T-helper 9 cell (primary cell): ENCODE data around the gene MICAL3.
"Not testable (repeated sequence)": the region's sequence is repeated elsewhere in the genome, so short reads cannot be mapped to it uniquely, and the experiment has no call there.

Source experiments
- DNase-seq: peaks from one replicate; pipeline ENCODE4 v3.0.0-alpha.2; 2020

Gene MICAL3

DNA sequence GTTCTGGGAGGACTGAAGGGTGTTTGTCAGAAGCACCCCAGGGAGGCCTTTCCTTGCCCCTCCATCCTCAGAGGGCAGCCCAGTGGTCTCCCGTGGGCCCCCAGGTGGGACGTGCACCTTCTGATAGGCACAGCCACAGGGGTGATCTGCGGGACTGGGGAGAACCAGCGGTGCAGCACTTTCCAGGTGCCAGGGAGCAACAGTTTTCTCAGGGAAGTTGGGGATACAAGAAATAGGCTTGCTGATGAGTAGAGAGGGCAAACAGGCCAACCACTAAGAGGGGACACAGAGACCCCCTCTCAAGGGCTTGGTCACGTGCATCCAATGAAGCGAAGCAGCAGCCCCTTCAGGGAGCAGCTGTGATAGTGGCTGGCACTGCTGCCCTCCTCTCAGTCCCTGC is 143.0 kb downstream of the MICAL3 start:
- DNase-seq, result no peak

DNA sequence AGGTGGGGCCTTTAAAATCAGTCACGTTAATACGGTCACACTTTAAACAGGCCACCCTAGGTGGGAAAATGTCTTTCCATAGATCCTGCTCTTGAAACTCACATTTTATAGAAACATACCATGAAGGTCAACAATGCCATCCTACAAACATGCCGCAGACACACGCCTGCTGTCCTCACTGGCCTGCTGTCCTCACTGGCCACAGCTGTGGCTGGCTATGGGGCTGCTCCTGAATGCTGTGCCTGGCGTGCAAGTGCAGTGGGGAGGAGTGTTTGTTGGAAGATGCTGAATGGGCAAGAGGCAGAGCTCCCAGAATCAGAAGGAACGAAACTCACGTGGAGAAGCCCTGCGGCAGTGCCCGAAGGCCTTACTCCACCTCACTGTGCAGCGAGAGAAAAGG is 143.9 kb downstream of the MICAL3 start:
- no peak for DNase-seq

DNA sequence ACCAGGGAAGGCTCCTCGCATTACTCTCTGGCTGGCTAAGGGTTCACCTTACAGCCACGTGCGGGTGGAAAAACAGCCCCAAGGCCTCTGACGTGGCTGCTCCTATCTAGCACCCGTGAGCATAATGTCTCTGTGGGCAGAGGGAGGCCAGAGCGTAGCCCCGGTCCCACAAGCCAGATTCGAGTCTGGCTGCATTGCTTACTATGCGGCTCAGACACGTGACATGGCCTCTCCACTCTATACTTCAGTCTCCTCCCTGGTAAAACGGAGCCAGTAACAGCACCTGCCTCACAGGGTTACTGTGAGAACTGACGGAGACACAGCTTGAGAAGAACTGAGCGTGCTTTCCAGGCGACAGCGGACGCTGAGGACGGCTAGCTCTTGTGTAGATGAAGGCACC is 144.3 kb downstream of the MICAL3 start:
- no peak for DNase-seq

DNA sequence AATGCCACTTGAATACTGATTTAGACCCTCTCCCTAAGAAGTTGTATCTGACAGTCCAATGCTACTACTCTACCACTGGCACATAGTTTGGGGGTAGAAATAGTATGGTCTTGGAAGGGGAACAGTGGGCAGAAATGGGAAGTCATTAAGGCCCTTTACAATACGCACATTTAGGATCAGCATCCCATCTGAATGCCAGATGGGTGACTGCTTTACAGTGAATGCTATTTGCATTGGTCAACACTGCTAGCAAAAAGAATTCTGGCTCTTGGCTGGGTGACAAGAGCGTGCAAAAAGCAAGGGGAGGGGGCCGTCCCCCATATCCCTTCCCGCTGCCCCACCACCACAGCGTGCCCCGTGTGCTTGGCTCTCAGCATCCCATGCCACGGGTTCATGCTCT is 145.4 kb downstream of the MICAL3 start:
- no peak for DNase-seq

DNA sequence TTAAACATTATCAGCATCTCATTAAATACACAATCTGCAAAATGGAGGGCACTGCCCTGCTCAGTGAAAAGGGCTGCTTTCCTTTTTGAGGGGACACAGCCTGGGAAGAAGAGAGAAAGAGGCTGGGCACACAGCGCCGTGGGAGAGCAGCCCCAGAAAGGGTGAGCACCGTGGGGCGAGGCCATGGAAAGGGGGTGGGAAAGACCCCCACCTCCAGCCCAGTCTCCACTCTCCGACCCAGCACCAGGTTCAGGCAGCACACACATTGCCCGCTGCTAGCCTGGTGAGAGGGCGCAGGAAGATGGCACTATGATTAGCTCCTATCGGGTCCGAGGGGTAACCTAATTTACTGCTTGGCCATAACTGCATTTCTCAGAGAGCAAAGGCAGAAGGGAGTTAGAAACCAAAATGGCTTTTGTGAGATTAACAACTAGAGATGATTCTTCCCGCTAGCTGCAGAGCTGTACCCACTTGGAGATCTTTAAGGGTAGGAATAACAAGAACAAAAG is 146.1 kb downstream of the MICAL3 start:
- no peak for DNase-seq

DNA sequence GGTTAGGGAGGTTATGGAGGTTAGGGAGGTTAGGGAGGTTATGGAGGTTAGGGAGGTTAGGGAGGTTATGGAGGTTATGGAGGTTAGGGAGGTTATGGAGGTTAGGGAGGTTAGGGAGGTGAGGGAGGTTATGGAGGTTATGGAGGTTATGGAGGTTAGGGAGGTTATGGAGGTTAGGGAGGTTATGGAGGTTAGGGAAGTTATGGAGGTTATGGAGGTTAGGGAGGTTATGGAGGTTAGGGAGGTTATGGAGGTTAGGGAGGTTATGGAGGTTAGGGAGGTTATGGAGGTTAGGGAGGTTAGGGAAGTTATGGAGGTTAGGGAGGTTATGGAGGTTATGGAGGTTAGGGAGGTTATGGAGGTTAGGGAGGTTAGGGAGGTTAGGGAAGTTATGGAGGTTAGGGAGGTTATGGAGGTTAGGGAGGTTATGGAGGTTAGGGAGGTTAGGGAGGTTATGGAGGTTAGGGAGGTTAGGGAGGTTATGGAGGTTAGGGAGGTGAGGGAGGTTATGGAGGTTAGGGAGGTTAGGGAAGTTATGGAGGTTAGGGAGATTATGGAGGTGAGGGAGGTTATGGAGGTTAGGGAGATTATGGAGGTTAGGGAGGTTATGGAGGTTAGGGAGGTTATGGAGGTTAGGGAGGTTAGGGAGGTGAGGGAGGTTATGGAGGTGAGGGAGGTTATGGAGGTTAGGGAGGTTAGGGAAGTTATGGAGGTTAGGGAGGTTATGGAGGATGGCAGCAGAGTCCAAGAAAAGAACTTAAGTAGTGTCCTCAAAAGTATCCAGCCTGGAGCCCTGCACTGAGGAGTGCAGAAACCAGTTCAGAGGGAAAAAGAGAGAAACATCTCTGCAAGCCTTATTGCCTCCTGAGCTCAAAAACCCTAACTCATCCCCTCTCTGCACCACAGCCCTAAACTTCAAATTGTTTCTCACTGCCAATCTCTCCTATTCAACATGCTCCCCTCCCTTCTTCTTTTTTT is 147.2 kb downstream of the MICAL3 start:
- not testable (repeated sequence) for DNase-seq

DNA sequence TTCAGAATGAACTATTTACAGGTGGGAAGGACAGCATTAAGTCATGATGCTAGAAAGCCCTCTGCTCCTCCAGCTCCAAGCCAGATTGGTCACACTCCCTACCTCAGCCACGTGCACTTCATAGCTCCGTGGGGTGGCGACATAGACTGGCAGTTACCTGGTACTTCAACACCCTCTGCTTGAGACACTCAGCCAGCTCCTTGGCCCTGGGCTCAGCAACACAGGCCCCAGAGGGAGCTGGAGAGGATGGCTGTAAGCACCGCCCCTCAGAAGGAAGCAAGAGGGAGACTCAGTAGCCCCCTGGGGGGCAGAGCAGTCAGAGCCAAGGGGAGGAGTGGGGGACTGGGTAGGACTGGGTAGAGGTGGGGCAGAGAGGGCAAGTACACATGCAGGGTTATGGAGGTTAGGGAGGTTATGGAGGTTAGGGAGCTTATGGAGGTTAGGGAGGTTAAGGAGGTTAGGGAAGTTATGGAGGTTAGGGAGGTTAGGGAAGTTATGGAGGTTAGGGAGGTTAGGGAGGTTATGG is 148.0 kb downstream of the MICAL3 start:
- no peak for DNase-seq

DNA sequence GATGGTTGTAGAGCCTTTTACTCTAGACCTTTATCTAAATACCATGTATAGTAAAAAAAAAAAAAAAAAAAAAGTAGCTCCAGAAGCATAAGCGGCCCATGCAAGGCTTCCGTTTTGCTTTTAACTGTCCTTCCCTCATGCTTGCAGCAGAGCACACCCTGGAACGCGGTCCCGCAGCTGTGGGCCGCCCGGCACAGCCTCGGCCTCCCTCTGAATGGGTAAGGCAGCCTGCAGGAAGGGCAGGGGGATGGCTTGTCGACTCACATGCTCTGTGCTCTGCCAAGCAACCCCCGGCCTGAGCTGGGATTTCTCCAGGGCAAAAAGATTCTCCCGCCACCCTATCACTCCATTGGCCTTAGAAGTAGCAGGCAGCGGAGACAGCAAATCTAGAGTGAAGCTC is 148.7 kb downstream of the MICAL3 start:
- no peak for DNase-seq

DNA sequence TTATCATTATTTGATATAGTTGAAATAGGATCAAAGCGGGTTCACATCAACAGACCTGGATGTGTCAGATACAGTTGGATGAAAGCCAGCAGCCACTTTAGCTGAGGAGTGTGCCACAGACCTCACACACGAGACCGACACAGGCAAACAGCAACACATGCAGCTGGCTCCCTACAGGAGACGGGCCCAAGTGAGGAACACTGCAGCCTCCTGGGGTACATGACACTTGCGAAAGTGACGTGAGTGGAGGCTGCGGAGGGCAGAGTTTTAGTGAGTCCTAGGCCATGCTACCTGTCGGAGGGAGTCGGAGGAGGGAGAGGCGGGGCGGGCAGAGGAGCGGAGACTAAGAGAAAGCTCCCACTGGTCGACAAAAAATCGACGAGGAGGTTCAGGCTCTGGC is 149.2 kb downstream of the MICAL3 start:
- no peak for DNase-seq

DNA sequence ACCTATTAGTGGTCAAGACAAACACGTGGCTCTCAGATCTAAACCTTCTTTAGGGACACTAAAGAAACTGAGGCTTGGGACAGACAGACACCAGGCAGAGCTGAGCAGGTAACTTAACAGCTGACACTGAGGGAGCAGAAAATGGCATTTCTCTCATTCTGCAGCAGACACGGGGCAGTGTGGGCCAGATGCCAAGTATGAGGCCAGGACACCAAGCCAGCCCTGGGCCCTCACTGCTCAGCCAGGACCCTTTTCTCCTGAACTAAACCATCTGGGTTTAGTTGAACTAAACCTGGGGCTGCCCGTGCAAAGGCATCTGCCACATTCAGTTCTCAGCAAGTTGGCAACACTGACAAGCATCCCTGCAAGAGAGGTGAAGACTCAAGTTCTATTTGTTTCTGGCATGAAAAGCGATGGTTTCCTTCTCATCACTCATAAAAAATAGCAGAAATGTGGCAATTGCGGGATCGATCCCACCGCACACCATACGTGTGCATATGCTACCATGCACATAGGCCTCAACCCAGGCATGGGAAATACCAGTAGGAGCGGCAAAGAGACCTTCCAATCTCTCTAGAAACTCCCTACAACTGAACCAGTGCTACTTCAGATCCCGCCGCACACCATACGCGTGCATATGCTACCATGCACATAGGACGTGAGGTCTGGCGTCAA is 150.0 kb downstream of the MICAL3 start:
- no peak for DNase-seq

DNA sequence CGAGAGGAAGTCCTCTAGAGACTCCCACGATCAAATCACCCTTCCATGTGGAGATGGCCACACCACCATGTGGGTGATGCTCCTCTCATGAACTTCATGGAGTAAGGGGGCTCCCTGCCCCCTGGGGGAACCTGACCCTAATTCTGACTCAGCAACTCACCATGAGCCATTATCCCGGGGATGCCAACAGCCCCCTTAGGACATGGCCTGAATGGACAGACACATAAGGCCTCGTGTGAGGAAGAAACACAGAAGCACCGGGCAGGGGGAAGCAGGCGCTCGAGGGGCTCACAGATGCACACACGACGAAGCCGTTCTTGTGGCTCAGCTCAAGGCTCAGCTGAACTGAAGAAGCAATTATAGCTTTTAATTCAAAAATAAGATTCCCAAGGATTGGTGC is 150.6 kb downstream of the MICAL3 start:
- DNase-seq, result no peak

DNA sequence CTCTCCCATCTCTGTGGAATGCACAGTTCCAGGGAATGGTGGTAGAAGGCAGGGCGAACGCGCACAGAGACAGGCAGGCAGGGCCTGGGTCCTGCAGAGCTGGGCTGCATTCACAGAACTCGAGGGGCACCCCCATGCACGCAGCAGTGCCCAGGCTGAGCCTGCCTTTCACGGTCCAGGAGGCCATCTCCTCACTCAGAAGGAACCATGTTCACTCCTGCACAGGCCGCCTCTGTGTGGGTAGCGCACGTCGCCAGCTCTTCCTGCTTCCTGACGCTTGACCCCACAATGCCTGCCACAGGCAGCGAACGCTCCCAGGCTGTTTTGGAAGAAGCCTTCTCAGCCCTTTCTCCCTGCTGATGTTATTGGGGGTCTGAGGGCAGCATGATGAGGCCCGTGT is 151.2 kb downstream of the MICAL3 start:
- no peak for DNase-seq

DNA sequence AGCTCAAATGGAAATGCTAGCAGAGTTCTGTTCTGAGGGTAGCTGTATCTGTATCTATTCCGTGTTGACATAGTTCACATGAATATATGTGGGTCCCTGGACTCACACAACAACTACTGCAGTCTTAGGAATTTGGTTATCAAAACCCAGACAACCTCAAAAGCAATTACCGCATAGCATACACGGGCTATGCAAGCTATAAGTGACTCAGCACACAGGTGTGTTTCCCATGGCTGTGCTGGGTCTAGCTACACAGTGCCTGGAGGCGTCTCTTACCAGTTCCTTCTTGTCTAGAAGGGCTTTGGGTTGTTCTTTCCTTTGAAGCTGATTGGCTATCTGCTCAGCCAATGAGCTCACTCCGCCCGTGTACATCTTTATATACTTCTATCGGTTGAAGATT is 151.9 kb downstream of the MICAL3 start:
- no peak for DNase-seq

DNA sequence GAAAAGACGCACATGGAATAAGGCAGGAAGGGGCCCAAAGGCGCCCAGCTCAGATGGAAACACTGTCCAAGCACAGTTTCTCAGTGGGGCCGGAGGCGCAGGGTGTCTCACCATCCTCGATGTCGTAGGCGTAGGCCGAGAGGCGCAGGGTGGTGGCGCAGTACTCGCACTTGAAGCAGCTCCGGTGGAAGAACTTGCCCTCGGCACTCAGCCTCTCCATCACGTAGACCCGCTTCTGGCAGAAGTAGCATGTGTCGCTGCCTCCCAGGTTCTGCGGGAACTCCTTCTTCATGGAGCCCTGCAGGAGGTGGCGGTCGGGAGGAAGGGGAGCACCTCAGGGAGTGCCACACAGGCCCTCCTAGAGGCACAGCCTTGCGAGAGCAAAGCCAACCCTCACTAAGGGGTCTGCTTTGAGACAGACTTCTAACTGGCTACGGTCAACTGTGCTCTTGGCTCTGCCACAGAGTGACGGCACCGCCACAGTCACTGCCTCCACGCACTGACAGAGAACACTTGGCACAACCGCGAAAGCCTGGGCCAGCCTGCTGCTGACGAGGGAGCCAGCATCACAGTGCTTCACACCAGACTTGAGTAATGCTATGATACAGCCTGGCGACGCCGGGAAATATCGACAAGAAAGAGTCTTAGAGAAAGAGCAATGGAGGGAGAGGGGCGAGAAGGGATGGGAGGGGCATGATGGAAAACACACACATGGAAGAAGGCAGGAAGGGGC is 152.5 kb downstream of the MICAL3 start:
- no peak for DNase-seq

DNA sequence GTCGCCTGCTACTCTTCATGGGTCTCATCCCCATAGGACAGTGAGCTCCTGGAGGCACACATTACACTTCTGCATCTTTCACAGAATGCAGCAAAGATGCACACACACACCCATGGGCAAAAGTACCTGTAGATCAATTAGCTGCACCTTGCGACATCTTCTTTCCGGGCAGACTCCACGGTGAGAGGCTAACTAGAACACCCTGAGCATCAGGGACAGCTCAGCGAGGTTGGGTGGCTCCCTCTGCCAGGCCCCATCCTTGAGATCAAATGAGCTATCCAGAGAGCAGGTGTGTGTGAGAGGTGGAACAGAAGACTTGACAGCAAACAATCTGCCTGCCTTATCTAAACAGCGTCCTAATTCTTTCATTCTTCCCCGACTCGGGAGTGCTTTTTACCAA is 154.0 kb downstream of the MICAL3 start:
- no peak for DNase-seq

DNA sequence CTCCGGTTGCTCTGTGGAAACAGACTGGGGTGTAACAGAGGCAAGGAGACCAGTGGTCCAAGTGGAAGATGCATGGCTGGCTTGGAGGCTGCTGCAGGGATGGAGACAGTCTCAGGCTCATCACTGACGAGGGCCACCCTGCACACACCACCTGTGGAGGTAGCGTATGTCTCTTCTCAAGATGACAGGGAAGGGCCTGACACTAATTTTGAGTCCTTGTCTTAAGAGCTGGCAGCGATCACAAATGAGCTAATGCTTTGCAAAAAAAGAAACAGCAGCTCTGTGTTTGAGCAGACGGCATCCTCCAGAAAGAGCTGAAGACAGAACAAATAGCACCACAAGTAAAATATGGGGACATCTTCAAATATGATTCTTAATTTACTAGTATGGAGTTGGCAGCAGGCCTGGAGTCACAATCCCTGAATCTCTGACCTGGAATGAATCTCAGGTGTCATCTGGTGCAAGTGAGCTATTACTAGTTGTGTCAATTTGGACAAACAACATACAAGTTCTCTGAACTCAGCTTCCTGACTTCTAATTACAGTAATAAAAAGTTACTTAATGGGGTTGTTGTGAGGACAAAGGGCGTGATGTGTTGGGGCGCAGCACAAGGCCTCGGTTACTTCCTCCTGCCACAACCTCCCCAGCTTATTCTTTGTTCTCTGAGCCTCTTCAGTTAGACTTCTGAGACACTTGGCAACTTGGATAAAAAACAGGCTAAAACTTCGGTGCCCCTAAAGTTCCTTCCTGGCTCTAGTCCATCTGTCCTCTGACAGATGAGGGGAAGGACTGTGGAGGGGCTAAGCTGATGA is 154.9 kb downstream of the MICAL3 start:
- no peak for DNase-seq

DNA sequence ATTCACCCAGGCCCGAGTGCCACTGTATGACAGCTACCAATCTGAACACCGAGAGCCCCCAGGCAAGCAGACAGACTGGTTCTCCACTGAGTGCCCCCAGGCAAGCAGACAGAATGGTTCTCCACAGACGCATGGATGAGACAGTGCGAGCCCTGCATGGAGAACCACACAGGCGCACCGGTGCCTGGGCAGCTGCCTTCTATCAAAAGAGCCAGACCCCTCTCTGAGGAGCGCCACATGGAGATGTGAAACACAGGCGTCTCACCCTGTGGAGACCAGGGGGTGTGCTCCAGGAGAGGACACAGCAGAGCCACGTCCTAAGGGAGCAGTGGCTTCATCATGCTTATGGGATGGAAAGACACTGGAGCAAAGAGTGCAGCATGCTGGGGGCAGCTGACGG is 155.6 kb downstream of the MICAL3 start:
- no peak for DNase-seq

DNA sequence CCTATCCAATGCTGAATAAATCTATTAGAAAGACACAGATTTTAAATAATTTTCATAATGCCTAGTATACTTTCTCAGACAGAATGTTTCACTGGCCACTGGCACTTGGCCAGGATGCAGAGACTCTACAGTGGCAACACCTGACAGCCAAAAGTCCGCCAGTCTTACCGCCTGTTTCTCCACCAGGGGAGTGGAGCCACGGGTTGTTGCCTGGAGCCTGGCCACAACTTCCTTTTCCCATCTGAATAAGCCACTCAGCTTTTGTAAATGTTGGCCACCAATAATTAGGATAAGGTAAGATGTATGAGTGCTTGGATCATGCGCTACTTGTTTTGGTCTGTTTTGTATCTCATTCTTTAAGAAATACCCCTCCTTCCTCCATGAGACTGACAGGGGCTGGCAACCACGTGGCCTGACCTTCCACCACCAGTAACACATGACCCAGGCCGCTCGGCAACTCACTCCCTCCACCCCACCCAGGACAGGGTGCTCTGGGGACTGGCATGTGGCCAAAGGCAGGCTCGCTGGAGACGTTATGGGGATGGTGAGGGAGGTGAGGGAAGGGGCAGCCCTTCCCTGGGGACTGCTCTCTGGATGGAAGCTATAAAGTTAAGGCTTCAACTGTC is 157.1 kb downstream of the MICAL3 start:
- DNase-seq, result no peak

DNA sequence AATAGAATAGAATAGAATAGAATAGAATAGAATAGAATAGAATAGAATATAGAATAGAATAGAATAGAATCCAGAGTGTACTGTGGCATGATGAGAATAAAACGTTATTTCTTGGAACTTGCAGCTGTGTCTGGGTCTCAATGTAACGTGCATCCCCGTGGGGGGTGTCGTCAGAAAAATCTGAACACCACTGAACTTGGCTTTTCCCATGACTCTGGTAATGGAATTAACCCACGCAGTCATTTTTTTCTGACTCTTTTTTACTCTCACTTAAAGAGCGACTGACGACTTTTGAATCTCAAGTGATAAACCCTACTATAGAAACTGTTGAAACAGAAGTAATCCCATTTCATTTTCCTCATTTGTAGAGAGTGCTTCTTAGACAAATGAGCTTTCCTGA is 157.7 kb downstream of the MICAL3 start:
- no peak for DNase-seq

DNA sequence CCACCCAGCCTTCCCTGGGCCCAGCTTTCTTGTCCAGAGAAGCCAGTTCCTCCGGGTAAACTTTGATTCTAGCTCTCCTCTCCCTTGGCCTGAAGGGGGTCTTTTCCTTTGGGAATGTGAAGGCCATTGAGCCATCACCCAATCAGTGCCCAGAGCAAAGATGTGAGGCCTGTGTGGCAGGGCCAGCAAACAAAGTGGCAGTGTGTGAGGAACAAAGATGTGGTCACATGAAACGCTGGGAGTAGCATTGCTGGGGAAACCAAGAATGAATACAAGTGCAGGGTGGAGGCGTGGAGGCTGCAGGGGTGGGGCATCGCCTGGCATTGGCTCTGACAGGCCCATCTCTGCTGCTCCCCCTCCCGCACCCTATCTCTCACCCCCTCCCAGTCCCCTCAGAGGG is 158.2 kb downstream of the MICAL3 start:
- DNase-seq, result no peak

DNA sequence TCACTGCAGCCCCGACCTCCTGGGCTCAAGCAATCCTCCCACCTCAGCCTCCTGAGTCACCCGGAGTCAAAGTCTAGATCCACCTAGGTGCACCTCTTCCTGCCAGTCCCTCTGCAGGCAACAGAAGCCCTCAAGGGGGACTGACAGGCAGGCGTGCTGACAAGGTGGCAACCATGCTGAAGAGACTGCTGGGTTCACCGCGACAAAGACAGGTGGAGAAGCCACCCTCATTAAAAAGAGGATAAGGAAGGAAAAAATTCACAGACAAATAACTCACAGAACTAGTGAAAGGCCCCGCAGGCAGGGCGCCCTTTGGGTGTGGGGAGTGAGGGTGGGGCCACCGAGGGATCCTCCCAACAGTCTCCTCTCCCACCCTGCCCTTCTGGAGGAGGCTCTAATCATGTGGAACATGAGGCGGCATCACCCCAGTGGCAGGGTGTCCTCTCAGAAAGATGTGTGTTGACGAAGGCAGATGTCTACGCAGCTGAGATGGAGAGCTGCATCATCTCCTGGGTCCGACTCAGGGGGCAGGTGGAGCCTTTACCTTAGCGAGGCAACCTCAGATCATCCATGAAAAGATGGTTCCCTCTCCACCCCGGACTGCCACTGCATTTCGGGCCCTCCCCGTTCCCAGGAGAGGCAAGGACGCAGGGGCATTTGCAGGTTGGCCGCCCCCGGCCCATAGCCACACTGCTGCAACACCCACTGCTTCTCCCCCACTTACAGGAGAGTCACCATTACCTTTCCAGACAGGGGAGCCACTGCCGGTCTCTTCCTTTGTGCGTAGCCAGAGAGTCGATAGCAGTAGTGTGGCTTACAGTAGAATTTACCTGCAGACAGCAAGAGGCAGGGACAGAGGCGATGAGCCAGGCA is 158.9 kb downstream of the MICAL3 start:
- no peak for DNase-seq
